DMS53 treated with DMSO at 0.1 percent for 48 hours (cell line): ENCODE data around the gene MSX1.

Source experiments
- DNase-seq: peaks from one replicate; lab custom pipeline; 2025; ENCODE audit not compliant: unreplicated experiment; lab: John Stamatoyannopoulos, UW

MSX1 gene

GRCh38 chr4:4868758-4869723, 9.6 kb downstream of the MSX1 start:
- no peak for DNase-seq

- DNase-seq: no peak
These were observed 10.5 kb downstream of the MSX1 start for GRCh38 chr4:4869731-4870571.

GRCh38 chr4:4870576-4871241, 11.2 kb downstream of the MSX1 start:
- no peak for DNase-seq

- DNase-seq: no peak
These were observed 11.7 kb downstream of the MSX1 start for GRCh38 chr4:4871242-4871572.

GRCh38 chr4:4871573-4872313, 12.3 kb downstream of the MSX1 start:
- DNase-seq: no peak

GRCh38 chr4:4872314-4872903, 12.9 kb downstream of the MSX1 start:
- no peak for DNase-seq

GRCh38 chr4:4873203-4873602, 13.7 kb downstream of the MSX1 start:
- DNase-seq: no peak

GRCh38 chr4:4874254-4874653, 14.8 kb downstream of the MSX1 start:
- DNase-seq: no peak

- DNase-seq: no peak
These were observed 15.7 kb downstream of the MSX1 start for GRCh38 chr4:4875147-4875546.

GRCh38 chr4:4875611-4876010, 16.1 kb downstream of the MSX1 start:
- no peak for DNase-seq

- DNase-seq: no peak
These were observed 17.6 kb downstream of the MSX1 start for GRCh38 chr4:4876945-4877661.

GRCh38 chr4:4880492-4880891, 21.0 kb downstream of the MSX1 start:
- DNase-seq: no peak

GRCh38 chr4:4881432-4881831, 22.0 kb downstream of the MSX1 start:
- no peak for DNase-seq

- no peak for DNase-seq
These were observed 25.1 kb downstream of the MSX1 start for GRCh38 chr4:4884611-4885010.

- DNase-seq: no peak
These were observed 28.0 kb downstream of the MSX1 start for GRCh38 chr4:4887426-4887825.

GRCh38 chr4:4888695-4889094, 29.2 kb downstream of the MSX1 start:
- DNase-seq: no peak

GRCh38 chr4:4889781-4890180, 30.3 kb downstream of the MSX1 start:
- no peak for DNase-seq

- DNase-seq: no peak
These were observed 31.2 kb downstream of the MSX1 start for GRCh38 chr4:4890574-4891255.

- DNase-seq: no peak
These were observed 34.3 kb downstream of the MSX1 start for GRCh38 chr4:4893721-4894120.
